Measurements from ENCODE around the gene S100B. TPM values are rescaled to one million over a fixed set of nuclear protein-coding genes. Genes with fewer than 3 reads are reported as not detected.

The S100B gene
- total RNA-seq, 1 donor = 1.4 TPM

GRCh38 chr21:46648539-46648938 is 43.7 kb upstream of the S100B start:
- no peak overlapping the region for H3K27ac ChIP-seq (ENCODE audit: low read depth, low read length)
- peaks cover 40% of the 10 kb centered on the region for H4K20me1 ChIP-seq (ENCODE audit: insufficient read depth, low read length)
- no peak overlapping the region for H3K4me2 ChIP-seq (ENCODE audit: insufficient read depth, low read length)
- no peak overlapping the region for H2AFZ ChIP-seq (ENCODE audit: low read length)
- no peak overlapping the region for H3K4me3 ChIP-seq (ENCODE audit: insufficient read depth, low read length)
- H3K79me2 ChIP-seq (ENCODE audit: insufficient read depth, low read length) = peaks cover 66% of the 10 kb centered on the region
- H3K27me3 ChIP-seq (ENCODE audit: insufficient read depth, low read length) = no peaks in the 10 kb centered on the region
- no peaks in the 10 kb centered on the region for H3K9me3 ChIP-seq (ENCODE audit: low read depth, low read length)
- H3K4me1 ChIP-seq (ENCODE audit: insufficient read depth, low read length) = no peaks in the 10 kb centered on the region
- DNase-seq (ENCODE audit: insufficient read length, low spot score, missing footprints) = no peak
- peaks cover 94% of the 10 kb centered on the region for H3K36me3 ChIP-seq (ENCODE audit: insufficient read depth, low read length)
- TF ChIP-seq CTCF (IDR thresholded peaks at IDR 0.05; ENCODE audit: extremely low read depth, low read depth, low read length) = no peak

- H3K4me2 ChIP-seq (ENCODE audit: insufficient read depth, low read length) = no peak overlapping the region
- H3K79me2 ChIP-seq (ENCODE audit: insufficient read depth, low read length) = peaks cover 72% of the 10 kb centered on the region
- no peak for TF ChIP-seq CTCF (IDR thresholded peaks at IDR 0.05; ENCODE audit: extremely low read depth, low read depth, low read length)
- H3K9me3 ChIP-seq (ENCODE audit: low read depth, low read length) = no peaks in the 10 kb centered on the region
- peaks cover 3% of the 10 kb centered on the region for H3K4me1 ChIP-seq (ENCODE audit: insufficient read depth, low read length)
- peaks cover 45% of the 10 kb centered on the region for H4K20me1 ChIP-seq (ENCODE audit: insufficient read depth, low read length)
- H2AFZ ChIP-seq (ENCODE audit: low read length) = no peak overlapping the region
- no peak overlapping the region for H3K27ac ChIP-seq (ENCODE audit: low read depth, low read length)
- no peaks in the 10 kb centered on the region for H3K27me3 ChIP-seq (ENCODE audit: insufficient read depth, low read length)
- no peak overlapping the region for H3K4me3 ChIP-seq (ENCODE audit: insufficient read depth, low read length)
- DNase-seq (ENCODE audit: insufficient read length, low spot score, missing footprints) = no peak
- H3K36me3 ChIP-seq (ENCODE audit: insufficient read depth, low read length) = peaks cover 93% of the 10 kb centered on the region
Measured at GRCh38 chr21:46646541-46647154, 41.8 kb upstream of the S100B start.

GRCh38 chr21:46645840-46646239 is 41.0 kb upstream of the S100B start:
- no peak for DNase-seq (ENCODE audit: insufficient read length, low spot score, missing footprints)
- Histone ChIP-seq H3K9me3 (ENCODE audit: low read depth, low read length) (no peaks in the 10 kb centered on the region), H3K4me2 (ENCODE audit: insufficient read depth, low read length) (no peak overlapping the region), H4K20me1 (ENCODE audit: insufficient read depth, low read length) (peaks cover 47% of the 10 kb centered on the region), H3K27ac (ENCODE audit: low read depth, low read length) (no peak overlapping the region), H3K36me3 (ENCODE audit: insufficient read depth, low read length) (peaks cover 95% of the 10 kb centered on the region), H2AFZ (ENCODE audit: low read length) (no peak overlapping the region), H3K4me3 (ENCODE audit: insufficient read depth, low read length) (no peak overlapping the region), H3K79me2 (ENCODE audit: insufficient read depth, low read length) (peaks cover 72% of the 10 kb centered on the region), H3K4me1 (ENCODE audit: insufficient read depth, low read length) (peaks cover 3% of the 10 kb centered on the region), H3K27me3 (ENCODE audit: insufficient read depth, low read length) (no peaks in the 10 kb centered on the region)
- TF ChIP-seq CTCF (IDR thresholded peaks at IDR 0.05; ENCODE audit: extremely low read depth, low read depth, low read length) = no peak

GRCh38 chr21:46643379-46644177 is 38.7 kb upstream of the S100B start:
- H3K4me2 ChIP-seq (ENCODE audit: insufficient read depth, low read length) = no peak overlapping the region
- DNase-seq (ENCODE audit: insufficient read length, low spot score, missing footprints) = no peak
- TF ChIP-seq CTCF (IDR thresholded peaks at IDR 0.05; ENCODE audit: extremely low read depth, low read depth, low read length) = no peak
- H4K20me1 ChIP-seq (ENCODE audit: insufficient read depth, low read length) = peaks cover 44% of the 10 kb centered on the region
- no peak overlapping the region for H2AFZ ChIP-seq (ENCODE audit: low read length)
- no peaks in the 10 kb centered on the region for H3K27me3 ChIP-seq (ENCODE audit: insufficient read depth, low read length)
- no peaks in the 10 kb centered on the region for H3K9me3 ChIP-seq (ENCODE audit: low read depth, low read length)
- peaks cover 74% of the 10 kb centered on the region for H3K36me3 ChIP-seq (ENCODE audit: insufficient read depth, low read length)
- H3K4me3 ChIP-seq (ENCODE audit: insufficient read depth, low read length) = no peak overlapping the region
- peaks cover 6% of the 10 kb centered on the region for H3K4me1 ChIP-seq (ENCODE audit: insufficient read depth, low read length)
- peaks cover 70% of the 10 kb centered on the region for H3K79me2 ChIP-seq (ENCODE audit: insufficient read depth, low read length)
- H3K27ac ChIP-seq (ENCODE audit: low read depth, low read length) = no peak overlapping the region

Data from osteoblast (primary cell).